Nephron progenitor cell (in vitro differentiated cells): ENCODE results near the gene MITF.

Source experiments
- DNase-seq: peaks from one replicate; pipeline ENCODE4 v3.0.0; 2021
- H3K27ac Mint-ChIP-seq: 2 replicates; pipeline ENCODE4 v1.8.0; 2021; ENCODE audit warnings: mild to moderate bottlenecking, moderate library complexity, mixed read lengths
- H3K27me3 Mint-ChIP-seq: 2 replicates; pipeline ENCODE4 v1.8.0; 2021; ENCODE audit warnings: mild to moderate bottlenecking, low read depth, mixed read lengths; ENCODE audit not compliant: poor library complexity
- H3K36me3 Mint-ChIP-seq: 2 replicates; pipeline ENCODE4 v1.8.0; 2021; ENCODE audit warnings: low read depth, mixed read lengths
- H3K4me1 Mint-ChIP-seq: 2 replicates; pipeline ENCODE4 v1.8.0; 2021; ENCODE audit warnings: mixed read lengths
- H3K4me3 Mint-ChIP-seq: 2 replicates; pipeline ENCODE4 v1.8.0; 2021; ENCODE audit warnings: mild to moderate bottlenecking, moderate library complexity, mixed read lengths
- H3K9me3 Mint-ChIP-seq: 2 replicates; pipeline ENCODE4 v1.8.0; 2021; ENCODE audit warnings: mild to moderate bottlenecking, moderate library complexity, mixed read lengths
- CTCF ChIP-seq: fragments of 200-600 bp; sonication (generic); IDR thresholded peaks from 2 replicates; pipeline ENCODE4 v1.5.0; 2021; ENCODE audit warnings: antibody characterized with exemption

The MITF gene

GRCh38 chr3:69879051-69879450 is 139.8 kb downstream of the MITF start:
- Mint-ChIP-seq H3K4me3 (no peak overlapping the region), H3K27me3 (no peaks in the 10 kb centered on the region), H3K9me3 (no peaks in the 10 kb centered on the region), H3K27ac (no peak overlapping the region), H3K36me3 (no peaks in the 10 kb centered on the region), H3K4me1 (peaks cover 27% of the 10 kb centered on the region)
- TF ChIP-seq CTCF, result no peak
- DNase-seq, result no peak

- no peaks in the 10 kb centered on the region for H3K36me3 Mint-ChIP-seq
- TF ChIP-seq CTCF, result no peak
- peaks cover 31% of the 10 kb centered on the region for H3K4me1 Mint-ChIP-seq
Observed at GRCh38 chr3:69880069-69880640, 140.9 kb downstream of the MITF start.

GRCh38 chr3:69881051-69881450 is 141.8 kb downstream of the MITF start:
- Mint-ChIP-seq H3K4me1 (peaks cover 25% of the 10 kb centered on the region), H3K36me3 (no peaks in the 10 kb centered on the region)

More at GRCh38 chr3:69880069-69880640, 140.9 kb downstream of the MITF start:
- DNase-seq, result no peak
- H3K9me3 Mint-ChIP-seq, result no peaks in the 10 kb centered on the region
- no peaks in the 10 kb centered on the region for H3K27me3 Mint-ChIP-seq
- H3K4me3 Mint-ChIP-seq, result no peak overlapping the region
- no peak overlapping the region for H3K27ac Mint-ChIP-seq

GRCh38 chr3:69881756-69882428 is 142.6 kb downstream of the MITF start:
- Mint-ChIP-seq H3K9me3 (no peaks in the 10 kb centered on the region), H3K4me1 (peaks cover 25% of the 10 kb centered on the region), H3K4me3 (no peak overlapping the region), H3K27ac (no peak overlapping the region), H3K36me3 (no peaks in the 10 kb centered on the region), H3K27me3 (no peaks in the 10 kb centered on the region)
- DNase-seq, result no peak
- TF ChIP-seq CTCF, result no peak

More at GRCh38 chr3:69881051-69881450, 141.8 kb downstream of the MITF start:
- no peak for TF ChIP-seq CTCF
- H3K27me3 Mint-ChIP-seq, result no peaks in the 10 kb centered on the region
- H3K9me3 Mint-ChIP-seq, result no peaks in the 10 kb centered on the region
- no peak for DNase-seq
- H3K27ac Mint-ChIP-seq, result no peak overlapping the region
- no peak overlapping the region for H3K4me3 Mint-ChIP-seq

GRCh38 chr3:69882560-69882959 is 143.3 kb downstream of the MITF start:
- TF ChIP-seq CTCF, result no peak
- no peak for DNase-seq
- H3K4me3 Mint-ChIP-seq, result no peak overlapping the region
- no peaks in the 10 kb centered on the region for H3K27me3 Mint-ChIP-seq
- no peaks in the 10 kb centered on the region for H3K9me3 Mint-ChIP-seq
- no peak overlapping the region for H3K27ac Mint-ChIP-seq
- H3K4me1 Mint-ChIP-seq, result peaks cover 25% of the 10 kb centered on the region
- no peaks in the 10 kb centered on the region for H3K36me3 Mint-ChIP-seq
